H9 (cell line): ENCODE results near the gene SNX32. TPM values are rescaled to one million over a fixed set of nuclear protein-coding genes. Genes with fewer than 3 reads are reported as not detected.

ENCODE experiments used
- DNase-seq: peaks from one replicate; pipeline ENCODE4 v3.0.0-alpha.2; 2017
- H2AFZ ChIP-seq: one replicate; pipeline ENCODE4 v1.6.1; 2013; ENCODE audit warnings: mild to moderate bottlenecking, low read length, control low read depth, moderate library complexity
- H2AK5ac ChIP-seq: 2 replicates; pipeline ENCODE4 v1.6.1; 2013; ENCODE audit warnings: low read length, control low read depth, mixed read lengths; ENCODE audit not compliant: insufficient read length
- H2BK120ac ChIP-seq: one replicate; pipeline ENCODE4 v1.6.1; 2013; ENCODE audit warnings: low read depth, mild to moderate bottlenecking, low read length, control low read depth, inconsistent platforms; ENCODE audit not compliant: poor library complexity, severe bottlenecking
- H2BK12ac ChIP-seq: 2 replicates; pipeline ENCODE4 v1.6.1; 2013; ENCODE audit warnings: low read length, control low read depth, mixed read lengths, low read depth; ENCODE audit not compliant: insufficient read length
- H2BK15ac ChIP-seq: 2 replicates; pipeline ENCODE4 v1.6.1; 2013; ENCODE audit warnings: low read depth, low read length, control low read depth
- H2BK20ac ChIP-seq: one replicate; pipeline ENCODE4 v1.6.1; 2013; ENCODE audit warnings: low read depth, mild to moderate bottlenecking, low read length, control low read depth, inconsistent platforms; ENCODE audit not compliant: poor library complexity, severe bottlenecking
- H2BK5ac ChIP-seq: 2 replicates; pipeline ENCODE4 v1.6.1; 2013; ENCODE audit warnings: low read length, control low read depth, mixed read lengths; ENCODE audit not compliant: insufficient read length
- H3K14ac ChIP-seq: 2 replicates; pipeline ENCODE4 v1.6.1; 2013; ENCODE audit warnings: low read length, control low read depth; ENCODE audit not compliant: insufficient read depth
- H3K18ac ChIP-seq: 2 replicates; pipeline ENCODE4 v1.6.1; 2013; ENCODE audit warnings: low read depth, mild to moderate bottlenecking, mixed read lengths, low read length, control low read depth; ENCODE audit not compliant: insufficient read length
- H3K23ac ChIP-seq: 2 replicates; pipeline ENCODE4 v1.6.1; 2013; ENCODE audit warnings: low read length, control low read depth, mixed read lengths, low read depth; ENCODE audit not compliant: insufficient read length
- H3K23me2 ChIP-seq: 2 replicates; pipeline ENCODE4 v1.6.1; 2013; ENCODE audit warnings: low read depth, mild to moderate bottlenecking, mixed read lengths, low read length, control low read depth; ENCODE audit not compliant: insufficient read length, poor library complexity, severe bottlenecking
- H3K27ac ChIP-seq: 2 replicates; pipeline ENCODE4 v1.5.1; 2013; ENCODE audit warnings: low read length, control low read depth, mixed read lengths, low read depth; ENCODE audit not compliant: insufficient read length
- H3K27me3 ChIP-seq: 2 replicates; pipeline ENCODE4 v1.6.1; 2013; ENCODE audit warnings: low read length, control low read depth, inconsistent platforms; ENCODE audit not compliant: insufficient read depth
- H3K4ac ChIP-seq: 2 replicates; pipeline ENCODE4 v1.6.1; 2013; ENCODE audit warnings: low read depth, mild to moderate bottlenecking, control low read depth, inconsistent platforms, low read length, moderate library complexity
- H3K4me1 ChIP-seq: 2 replicates; pipeline ENCODE4 v1.6.1; 2013; ENCODE audit warnings: low read length, control low read depth, inconsistent platforms; ENCODE audit not compliant: insufficient read depth
- H3K4me2 ChIP-seq: 2 replicates; pipeline ENCODE4 v1.6.1; 2013; ENCODE audit warnings: low read length, control low read depth, mixed read lengths; ENCODE audit not compliant: insufficient read length, insufficient read depth
- H3K56ac ChIP-seq: 2 replicates; pipeline ENCODE4 v1.6.1; 2013; ENCODE audit warnings: low read depth, mild to moderate bottlenecking, mixed read lengths, low read length, control low read depth; ENCODE audit not compliant: insufficient read length
- H3K79me1 ChIP-seq: 2 replicates; pipeline ENCODE4 v1.6.1; 2013; ENCODE audit warnings: low read depth, mild to moderate bottlenecking, moderate library complexity, low read length, control low read depth, inconsistent platforms; ENCODE audit not compliant: insufficient read depth, poor library complexity, severe bottlenecking
- H3K79me2 ChIP-seq: 2 replicates; pipeline ENCODE4 v1.6.1; 2013; ENCODE audit warnings: low read length, control low read depth, inconsistent platforms; ENCODE audit not compliant: insufficient read depth
- H3K9ac ChIP-seq: 2 replicates; pipeline ENCODE4 v1.6.1; 2013; ENCODE audit warnings: low read length, control low read depth, mixed read lengths; ENCODE audit not compliant: insufficient read length; ENCODE audit errors: extremely low read depth
- H3K9me3 ChIP-seq: one replicate; pipeline ENCODE4 v1.6.1; 2013; ENCODE audit warnings: low read depth, low read length, inconsistent platforms; ENCODE audit not compliant: control insufficient read depth
- H3T11ph ChIP-seq: one replicate; pipeline ENCODE4 v1.6.1; 2013; ENCODE audit warnings: mild to moderate bottlenecking, low read length, control low read depth, inconsistent platforms
- H4K20me1 ChIP-seq: one replicate; pipeline ENCODE4 v1.6.1; 2013; ENCODE audit not compliant: control insufficient read depth, insufficient read length, insufficient read depth
- H4K5ac ChIP-seq: 2 replicates; pipeline ENCODE4 v1.6.1; 2013; ENCODE audit warnings: low read depth, mild to moderate bottlenecking, mixed read lengths, low read length, control low read depth; ENCODE audit not compliant: insufficient read length
- H4K8ac ChIP-seq: replicated peaks from 2 replicates; pipeline ENCODE4 v1.6.1; 2013; ENCODE audit warnings: low read length, control low read depth, mixed read lengths, low read depth; ENCODE audit not compliant: insufficient read length
- H4K91ac ChIP-seq: 2 replicates; pipeline ENCODE4 v1.6.1; 2013; ENCODE audit warnings: low read depth, mild to moderate bottlenecking, moderate library complexity, mixed read lengths, low read length, control low read depth; ENCODE audit not compliant: insufficient read length
- H3K27ac Mint-ChIP-seq, 3 experiments: 2 replicates in 2 of 3; 3 replicates in 1 of 3; pipeline ENCODE4 v1.8.0; 2020 to 2021; ENCODE audit warnings: mixed read lengths in 3 of 3, mild to moderate bottlenecking in 1 of 3, moderate library complexity in 1 of 3
- H3K27me3 Mint-ChIP-seq: 2 replicates; pipeline ENCODE4 v1.8.0; 2021; ENCODE audit warnings: low read depth, mild to moderate bottlenecking, moderate library complexity, mixed read lengths
- H3K36me3 Mint-ChIP-seq, 3 experiments: 2 replicates in 2 of 3; 3 replicates in 1 of 3; pipeline ENCODE4 v1.8.0; 2020 to 2021; ENCODE audit warnings: low read depth in 3 of 3, mixed read lengths in 3 of 3; ENCODE audit not compliant: insufficient read depth in 1 of 3
- H3K4me1 Mint-ChIP-seq, 2 experiments: 2 replicates each; pipeline ENCODE4 v1.8.0; 2020; ENCODE audit warnings: mixed read lengths in 2 of 2
- H3K4me3 Mint-ChIP-seq, 2 experiments: 2 replicates in 1 of 2; 3 replicates in 1 of 2; pipeline ENCODE4 v1.8.0; 2020 to 2021; ENCODE audit warnings: mild to moderate bottlenecking in 2 of 2, mixed read lengths in 2 of 2, moderate library complexity in 1 of 2
- H3K9me3 Mint-ChIP-seq, 2 experiments: 2 replicates in 1 of 2; 3 replicates in 1 of 2; pipeline ENCODE4 v1.8.0; 2020; ENCODE audit warnings: mild to moderate bottlenecking in 2 of 2, mixed read lengths in 2 of 2, moderate library complexity in 1 of 2
- CTCF ChIP-seq: fragments of 200-600 bp; sonication (generic); conservative IDR thresholded peaks from 3 replicates; pipeline ENCODE4 v1.8.0; 2021; ENCODE audit warnings: antibody characterized with exemption, mild to moderate bottlenecking
- WGBS: extraction: QIAGEN DNeasy Blood & Tissue Kit; methylation state at CpG from one replicate; pipeline ENCODE4 v1.1.7; 2013; ENCODE audit warnings: missing lambda C conversion rate, low lambda C conversion rate, mixed read lengths; ENCODE audit not compliant: insufficient read length; ENCODE audit errors: extremely low coverage; 5-methylcytosine and 5-hydroxymethylcytosine counted together
- total RNA-seq: library from RNA; stranded (reverse); gene quantifications from 2 replicates; pipeline ENCODE4 v1.2.1, GENCODE V29; 2021

The SNX32 gene
- total RNA-seq, 1 experiment from 2014 or later = 1.2 TPM

DNA sequence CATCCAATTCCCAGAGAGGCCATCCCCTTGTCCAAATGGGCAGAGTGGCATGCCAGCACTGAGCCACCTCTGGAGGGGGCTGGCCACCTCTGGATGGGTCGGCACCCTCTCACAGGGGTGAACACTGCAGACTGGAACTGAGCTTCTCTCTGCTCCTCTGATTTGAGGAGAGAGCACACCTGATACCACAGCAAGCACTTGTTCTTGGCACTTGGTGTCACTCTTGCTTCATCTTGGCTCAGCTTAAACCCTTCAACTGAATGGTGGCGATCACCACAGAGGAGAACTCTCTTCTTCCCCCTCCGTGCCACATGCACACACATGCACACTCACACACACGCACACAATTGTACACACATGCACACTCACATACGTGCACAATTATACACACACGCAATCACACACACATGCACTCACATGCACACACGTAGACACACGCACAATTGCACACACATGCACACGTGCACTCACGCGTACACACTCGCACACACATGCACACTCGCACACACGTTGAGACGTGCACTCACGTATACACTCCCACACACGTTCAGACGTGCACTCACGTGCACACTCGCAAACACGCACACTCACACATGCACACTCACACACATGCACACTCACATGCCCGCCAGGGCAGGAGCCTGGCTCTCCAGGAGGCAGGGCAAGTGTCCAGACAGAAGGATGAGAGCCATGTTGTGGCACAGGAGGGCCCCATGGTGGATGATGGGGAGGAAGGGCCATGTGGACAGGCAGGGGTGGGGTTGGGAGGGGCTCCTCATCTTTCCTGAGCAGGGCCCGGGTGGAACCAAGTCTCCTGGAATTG lies 23.5 kb upstream of the SNX32 start:
- H3K4me2 ChIP-seq = no peak overlapping the region
- no peak overlapping the region for H2BK15ac ChIP-seq
- H4K20me1 ChIP-seq = no peaks in the 10 kb centered on the region
- H2BK20ac ChIP-seq = no peak overlapping the region
- Mint-ChIP-seq H3K9me3 (no peaks in the 10 kb centered on the region), H3K36me3 (no peaks in the 10 kb centered on the region; a peak in 1 of 7 replicates), H3K27me3 (peaks cover 35% of the 10 kb centered on the region), H3K4me3 (no peak overlapping the region), H3K27ac (no peak overlapping the region; a peak in 1 of 7 replicates), H3K4me1 (no peaks in the 10 kb centered on the region)
- H3K56ac ChIP-seq = no peak overlapping the region
- DNase-seq = no peak
- H3K23ac ChIP-seq = no peak overlapping the region
- no peaks in the 10 kb centered on the region for H3K79me1 ChIP-seq
- TF ChIP-seq CTCF = peak; percentile 15; the same call in 2 of the 3 replicates
- no peaks in the 10 kb centered on the region for H3K79me2 ChIP-seq
- H4K91ac ChIP-seq = no peak overlapping the region
- no peak overlapping the region for H3K27ac ChIP-seq
- no peaks in the 10 kb centered on the region for H3K4me1 ChIP-seq
- no peak overlapping the region for H3K4ac ChIP-seq
- H3K23me2 ChIP-seq = no peaks in the 10 kb centered on the region
- WGBS = no CpG with 5 or more reads among the region's 23 CpGs
- no peak overlapping the region for H2BK5ac ChIP-seq
- no peaks in the 10 kb centered on the region for H3K27me3 ChIP-seq
- no peak overlapping the region for H4K8ac ChIP-seq
- no peaks in the 10 kb centered on the region for H3K9me3 ChIP-seq
- H2BK12ac ChIP-seq = no peak overlapping the region
- no peak overlapping the region for H2AFZ ChIP-seq
- H4K5ac ChIP-seq = no peak overlapping the region
- H3K18ac ChIP-seq = no peak overlapping the region
- H3T11ph ChIP-seq = no peak overlapping the region
- H3K14ac ChIP-seq = no peak overlapping the region
- no peak overlapping the region for H2BK120ac ChIP-seq
- H2AK5ac ChIP-seq = no peak overlapping the region
- H3K9ac ChIP-seq = no peak overlapping the region
